Naive thymus-derived CD4-positive, alpha-beta T cell (primary cell): ENCODE results near the gene PRAC2. TPM values are rescaled to one million over a fixed set of nuclear protein-coding genes. Genes with fewer than 3 reads are reported as not detected.
A peak's percentile ranks its signal among the peaks of the same experiment; 100 is the strongest.

Experiments used
- ATAC-seq: fragments of 150-1000 bp; cut with Tn5 transposase; 2 replicates; pipeline ENCODE4 v1.10.0; 2021; ENCODE audit warnings: mild to moderate bottlenecking, moderate library complexity
- CTCF ChIA-PET: fragments of 350-600 bp; sonication (Branson Sonifier 250); formaldehyde crosslinking; loops from one replicate; lab custom pipeline; 2021; ENCODE audit warnings: antibody characterized with exemption; lab: Charles Lee
- POLR2A ChIA-PET: fragments of 350-600 bp; sonication (Branson Sonifier 250); formaldehyde crosslinking; loops from one replicate; lab custom pipeline; 2021; ENCODE audit warnings: antibody characterized with exemption, inconsistent platforms; lab: Charles Lee
- DNase-seq, 9 donors: peaks; one replicate each; pipeline versions ENCODE4 v3.0.0 to v3.0.0-alpha.2; 2020 to 2022; ENCODE audit warnings: mixed read lengths in 1 of 9
- H3K27ac ChIP-seq: one replicate; pipeline ENCODE4 v1.7.0; 2013; ENCODE audit warnings: mild to moderate bottlenecking, low read depth, low read length, moderate library complexity
- H3K27me3 ChIP-seq, 2 donors: one replicate each; pipeline ENCODE4 v1.7.0; 2013; ENCODE audit warnings: low read length in 2 of 2, mild to moderate bottlenecking in 2 of 2, moderate library complexity in 2 of 2; ENCODE audit not compliant: control insufficient read depth in 2 of 2, insufficient read depth in 2 of 2
- H3K36me3 ChIP-seq, 3 experiments: 1 replicate in 2 of 3; 2 replicates in 1 of 3; pipeline ENCODE4 v1.7.0; 2013; ENCODE audit warnings: low read length in 3 of 3, mild to moderate bottlenecking in 3 of 3, moderate library complexity in 1 of 3; ENCODE audit not compliant: insufficient read depth in 3 of 3, control insufficient read depth in 2 of 3
- H3K4me1 ChIP-seq, 2 donors: one replicate each; pipeline ENCODE4 v1.7.0; 2013; ENCODE audit warnings: low read length in 2 of 2, mild to moderate bottlenecking in 2 of 2, moderate library complexity in 1 of 2; ENCODE audit not compliant: control insufficient read depth in 2 of 2, insufficient read depth in 2 of 2
- H3K4me3 ChIP-seq: 2 replicates; pipeline ENCODE4 v1.7.0; 2013; ENCODE audit warnings: mild to moderate bottlenecking, low read length
- H3K9me3 ChIP-seq, 3 experiments: 1 replicate in 2 of 3; 2 replicates in 1 of 3; pipeline ENCODE4 v1.7.0; 2013; ENCODE audit warnings: low read length in 3 of 3; ENCODE audit not compliant: control insufficient read depth in 2 of 3
- H3K27ac Mint-ChIP-seq, 9 donors: one replicate each; pipeline ENCODE4 v1.8.0; 2020 to 2022; ENCODE audit warnings: mixed read lengths in 9 of 9, mild to moderate bottlenecking in 8 of 9, moderate library complexity in 5 of 9, inconsistent platforms in 2 of 9
- H3K27me3 Mint-ChIP-seq, 5 donors: one replicate each; pipeline ENCODE4 v1.8.0; 2021 to 2022; ENCODE audit warnings: mixed read lengths in 5 of 5, mild to moderate bottlenecking in 1 of 5
- H3K36me3 Mint-ChIP-seq, 5 donors: one replicate each; pipeline ENCODE4 v1.8.0; 2020 to 2022; ENCODE audit warnings: mixed read lengths in 5 of 5, mild to moderate bottlenecking in 3 of 5, inconsistent platforms in 1 of 5
- H3K4me1 Mint-ChIP-seq, 7 donors: one replicate each; pipeline ENCODE4 v1.8.0; 2020 to 2022; ENCODE audit warnings: mixed read lengths in 7 of 7, mild to moderate bottlenecking in 3 of 7, inconsistent platforms in 1 of 7
- H3K4me3 Mint-ChIP-seq, 10 donors: one replicate each; pipeline ENCODE4 v1.8.0; 2020 to 2022; ENCODE audit warnings: mild to moderate bottlenecking in 10 of 10, mixed read lengths in 10 of 10, moderate library complexity in 6 of 10, inconsistent platforms in 2 of 10
- H3K9me3 Mint-ChIP-seq, 11 donors: one replicate each; pipeline ENCODE4 v1.8.0; 2020 to 2022; ENCODE audit warnings: mixed read lengths in 11 of 11, mild to moderate bottlenecking in 4 of 11, inconsistent platforms in 1 of 11, moderate library complexity in 1 of 11
- intact Hi-C, 2 donors: fragments of 100-400 bp; cut with micrococcal nuclease; formaldehyde crosslinking; loops; one replicate each; pipeline ENCODE4 v1.15.1; 2023
- polyA plus RNA-seq, 2 donors: library from polyadenylated mRNA; unstranded; fragments of 300-500 nt; fragmentation: Illumina TruSeq; gene quantifications; one replicate each; pipeline ENCODE4 v1.2.3, GENCODE V29; 2021
- total RNA-seq, 6 experiments: library from RNA in 5 of 6; stranded (reverse) in 5 of 6; gene quantifications; 1 replicate in 5 of 6; 2 replicates in 1 of 6; pipeline ENCODE4 v1.2.3 and lab custom pipeline; 2021 to 2026

The PRAC2 gene
- total and polyA plus RNA-seq, 7 experiments from 2014 or later: not detected

DNA sequence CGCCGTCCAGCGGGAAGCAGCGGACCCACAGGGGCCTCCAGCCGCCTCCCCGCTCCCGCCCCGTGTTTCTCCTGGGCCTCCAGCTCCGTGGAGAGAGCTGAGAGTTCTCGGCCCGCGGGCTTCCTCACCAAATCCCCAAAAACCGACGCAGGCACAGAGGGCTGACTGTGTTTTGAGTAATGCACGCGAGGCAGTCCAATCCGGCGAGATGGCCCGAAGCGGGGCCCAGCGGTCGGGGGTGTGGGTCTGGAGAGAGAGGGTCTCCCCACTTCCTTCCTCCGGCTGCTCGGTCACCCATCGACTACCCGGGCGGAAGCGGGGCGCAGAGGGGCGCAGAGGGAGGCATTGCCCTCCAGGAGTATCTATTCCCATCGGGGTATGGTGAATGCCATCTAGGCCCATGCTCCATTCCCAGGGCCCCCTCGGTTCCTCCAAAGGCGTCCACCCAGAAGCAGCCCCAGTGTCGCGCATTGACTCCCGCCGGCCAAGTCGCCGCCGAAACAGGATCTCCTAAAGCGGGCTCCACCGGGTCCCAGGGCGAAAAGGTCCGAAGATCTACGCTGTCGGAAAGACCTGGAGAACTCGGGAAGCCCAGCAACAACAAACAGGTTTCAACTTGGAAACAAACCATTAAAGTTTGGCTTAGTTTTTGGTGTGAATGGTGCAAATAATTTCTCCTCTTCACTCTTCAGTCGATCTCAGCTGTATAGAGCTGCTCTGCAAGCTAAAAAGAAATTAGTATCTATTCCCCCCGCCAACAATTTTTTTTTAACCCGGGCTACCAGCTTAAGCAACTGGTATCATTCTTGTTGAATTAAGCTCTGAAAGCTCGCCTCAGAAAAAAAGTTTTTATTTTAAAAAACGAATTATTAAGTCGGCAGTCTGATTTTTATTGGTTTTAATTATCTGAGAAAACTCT lies 24.7 kb downstream of the PRAC2 start:
- intact Hi-C loops: loop anchor here in 1 of 2 donors (2.0 to 10.0 kb wide), 5 partner anchors 23 to 1217 kb away; partner anchors contain the start of genes DLX4, HOXB7, HOXB9 and IGF2BP1

DNA sequence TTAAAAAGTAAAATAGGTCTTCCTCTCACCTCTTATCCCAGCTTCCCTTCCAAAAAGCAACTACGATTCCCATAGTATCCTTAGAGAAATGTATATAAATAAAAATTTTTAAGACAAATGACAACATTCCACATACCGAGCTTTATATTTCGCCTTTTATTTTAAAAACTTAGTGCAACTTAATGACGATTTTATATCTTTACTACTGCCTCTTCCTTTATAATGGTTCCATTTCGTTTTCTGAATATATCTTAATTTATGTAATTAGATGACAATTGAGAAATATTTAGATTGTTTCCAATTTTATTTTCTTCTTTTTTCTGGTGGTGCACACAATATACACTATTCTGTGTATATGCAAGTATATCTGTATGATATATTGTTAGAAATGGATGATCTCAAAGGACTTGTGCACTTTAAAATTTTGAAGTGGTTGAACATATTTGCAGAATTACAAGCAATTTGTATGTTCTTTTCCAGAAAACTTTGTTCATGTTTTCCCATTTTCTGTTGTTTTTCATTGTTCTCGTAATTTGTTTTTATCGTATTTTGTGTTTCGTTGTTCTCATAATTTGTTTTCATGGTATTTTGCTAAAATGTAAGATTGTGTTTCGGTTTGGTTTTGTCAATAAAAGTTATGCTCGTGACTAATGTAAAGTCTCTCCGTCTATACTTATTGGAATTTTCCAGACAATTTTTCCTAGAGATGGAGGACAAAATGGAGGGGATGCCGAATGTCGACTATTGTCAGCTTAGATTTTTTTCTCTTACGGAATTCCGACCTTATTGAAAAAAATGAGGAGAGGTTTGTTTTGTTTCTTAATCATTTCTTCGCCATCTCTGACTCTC lies 26.0 kb downstream of the PRAC2 start:
- no peak overlapping the region for H3K27ac ChIP-seq
- peaks cover 49 to 90% of the 10 kb centered on the region in 2 donors for H3K27me3 ChIP-seq
- intact Hi-C loops: loop anchor here in 1 of 2 donors (2.0 to 10.0 kb wide), 5 partner anchors 24 to 1216 kb away; partner anchors contain the start of genes DLX4, HOXB7, HOXB9 and IGF2BP1
- H3K27ac Mint-ChIP-seq: peak overlapping the region in 3 of 9 donors; percentile 4 to 71 (median 58)
- no peaks in the 10 kb centered on the region for H3K9me3 ChIP-seq
- DNase-seq (no peak), ATAC-seq (no peak)
- ChIA-PET POLR2A (interaction anchor here (0.7 kb wide), 1 partner anchor 260 kb away, joined by 3 read pairs; no protein-coding TSS in a partner anchor), CTCF (interaction anchor here (0.7 kb wide), 1 partner anchor 130 kb away, joined by 3 read pairs; no protein-coding TSS in a partner anchor)
- H3K4me3 Mint-ChIP-seq: no peak overlapping the region
- no peaks in the 10 kb centered on the region for H3K36me3 ChIP-seq
- no peak overlapping the region for H3K4me3 ChIP-seq
- peaks cover 0 to 5% (median 0%) of the 10 kb centered on the region in 5 donors for H3K36me3 Mint-ChIP-seq
- H3K9me3 Mint-ChIP-seq: peaks cover 0 to 10% (median 6%) of the 10 kb centered on the region in 11 donors
- H3K4me1 Mint-ChIP-seq: peaks cover 9 to 22% (median 18%) of the 10 kb centered on the region in 7 donors
- peaks cover 0 to under 1% of the 10 kb centered on the region in 2 donors for H3K4me1 ChIP-seq
- peaks cover 83 to 97% (median 91%) of the 10 kb centered on the region in 5 donors for H3K27me3 Mint-ChIP-seq

More for the DNA sequence above, 24.7 kb downstream of the PRAC2 start:
- H3K9me3 Mint-ChIP-seq: peaks cover 0 to 10% (median 7%) of the 10 kb centered on the region in 11 donors
- ChIA-PET CTCF (interaction anchor here (0.6 kb wide), 1 partner anchor 67 kb away, joined by 3 read pairs; no protein-coding TSS in a partner anchor), POLR2A (interaction anchor here (0.7 kb wide), 1 partner anchor 427 kb away, joined by 3 read pairs; no protein-coding TSS in a partner anchor)
- no peaks in the 10 kb centered on the region for H3K36me3 ChIP-seq
- no peaks in the 10 kb centered on the region for H3K9me3 ChIP-seq
- H3K4me3 ChIP-seq: no peak overlapping the region
- H3K4me1 ChIP-seq: no peaks in the 10 kb centered on the region
- H3K27me3 ChIP-seq: peaks cover 40 to 82% of the 10 kb centered on the region in 2 donors
- DNase-seq: no peak
- peaks cover 0 to 5% (median 0%) of the 10 kb centered on the region in 5 donors for H3K36me3 Mint-ChIP-seq
- peaks cover 5 to 14% (median 9%) of the 10 kb centered on the region in 7 donors for H3K4me1 Mint-ChIP-seq
- H3K27ac ChIP-seq: no peak overlapping the region
- no peak for ATAC-seq
- H3K27ac Mint-ChIP-seq: peak overlapping the region in 2 of 9 donors; percentile 12 to 31
- H3K4me3 Mint-ChIP-seq: no peak overlapping the region
- peaks cover 83 to 98% (median 92%) of the 10 kb centered on the region in 5 donors for H3K27me3 Mint-ChIP-seq

DNA sequence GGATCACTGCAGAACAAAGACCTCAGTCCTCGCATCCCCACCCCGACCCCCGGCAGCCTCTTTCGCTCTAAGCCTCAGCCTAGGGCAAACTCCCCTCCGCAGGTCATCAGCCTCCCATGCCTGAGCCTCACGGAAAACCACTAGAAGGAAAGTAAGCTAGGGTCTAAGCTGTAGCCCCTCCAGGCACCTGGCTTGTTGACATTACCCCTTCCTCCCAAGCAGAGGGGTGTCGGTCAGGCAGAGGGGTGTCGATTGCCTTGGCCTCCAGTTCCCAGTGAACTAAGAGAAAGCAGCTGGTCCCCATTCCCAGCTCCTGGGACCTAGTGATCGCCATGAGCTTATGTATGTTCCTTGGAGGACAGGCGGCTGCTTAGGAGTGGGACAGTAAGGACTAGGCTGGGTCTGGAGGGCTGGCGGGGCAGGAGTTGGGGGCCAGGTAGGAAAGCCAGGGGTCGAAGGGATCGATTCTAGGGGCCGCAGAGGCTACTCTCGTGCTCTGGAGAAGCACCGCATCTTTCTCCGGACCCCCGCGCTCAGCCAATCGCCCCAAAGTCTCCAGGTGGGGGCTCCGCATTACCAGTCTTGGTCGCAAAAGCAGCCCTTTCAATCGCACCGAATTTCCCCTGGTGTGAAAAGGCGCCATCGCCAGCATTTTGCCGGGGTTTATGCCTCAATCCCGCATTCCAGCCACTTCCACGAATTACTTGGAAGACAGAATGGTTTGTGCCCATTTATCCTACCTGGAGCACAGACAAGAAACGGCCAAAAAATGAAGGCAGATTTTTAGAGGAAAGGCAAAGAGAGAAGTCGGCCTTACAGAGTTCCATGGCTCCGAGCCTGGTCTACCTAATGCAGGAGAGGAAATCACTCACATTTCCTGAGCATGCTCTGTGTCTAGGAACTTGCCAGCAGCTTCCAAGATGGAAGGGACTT lies 26.9 kb downstream of the PRAC2 start:
- ATAC-seq: no peak
- no peaks in the 10 kb centered on the region for H3K36me3 ChIP-seq
- no peak overlapping the region for H3K27ac ChIP-seq
- H3K27me3 ChIP-seq: peaks cover 46 to 95% of the 10 kb centered on the region in 2 donors
- H3K4me1 ChIP-seq: peaks cover 5 to 10% of the 10 kb centered on the region in 2 donors
- no peak overlapping the region for H3K4me3 Mint-ChIP-seq
- peaks cover 0 to 10% (median 6%) of the 10 kb centered on the region in 11 donors for H3K9me3 Mint-ChIP-seq
- H3K36me3 Mint-ChIP-seq: peaks cover 0 to 5% (median 0%) of the 10 kb centered on the region in 5 donors
- peak overlapping the region in 3 of 9 donors; percentile 4 to 71 (median 58) for H3K27ac Mint-ChIP-seq
- POLR2A ChIA-PET: no interaction called here
- H3K4me1 Mint-ChIP-seq: peaks cover 12 to 29% (median 25%) of the 10 kb centered on the region in 7 donors
- DNase-seq: no peak
- intact Hi-C loops: loop anchor here in 1 of 2 donors (2.0 to 10.0 kb wide), 5 partner anchors 25 to 1215 kb away; partner anchors contain the start of genes DLX4, HOXB7, HOXB9 and IGF2BP1
- no peaks in the 10 kb centered on the region for H3K9me3 ChIP-seq
- CTCF ChIA-PET: interaction anchor here (1.1 kb wide), 1 partner anchor 42 kb away, joined by 3 read pairs; no protein-coding TSS in a partner anchor
- no peak overlapping the region for H3K4me3 ChIP-seq
- peaks cover 82 to 95% (median 91%) of the 10 kb centered on the region in 5 donors for H3K27me3 Mint-ChIP-seq

DNA sequence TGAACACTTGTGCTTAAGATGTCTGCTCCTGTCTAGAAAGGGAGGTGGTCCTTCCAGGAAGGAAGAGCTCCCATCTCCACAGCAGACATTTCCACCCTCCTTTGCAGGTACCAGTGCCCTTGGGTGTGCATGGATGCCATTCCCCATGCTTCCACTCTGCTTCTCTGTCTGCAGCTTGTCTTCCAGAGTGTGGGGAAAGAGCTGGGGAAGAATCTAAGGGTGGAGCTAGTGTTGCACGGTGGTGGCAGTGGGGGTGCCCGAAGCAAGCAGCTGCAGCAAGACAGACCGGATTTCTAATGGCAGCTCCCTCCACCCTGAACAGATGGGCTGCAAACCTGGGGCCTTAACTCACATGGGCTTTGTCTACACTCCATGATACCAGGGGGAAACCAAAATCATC lies 28.2 kb downstream of the PRAC2 start:
- Mint-ChIP-seq H3K4me3 (no peak overlapping the region), H3K27ac (no peak overlapping the region), H3K36me3 (peaks cover 0 to 5% (median 0%) of the 10 kb centered on the region in 5 donors), H3K4me1 (peaks cover 12 to 29% (median 25%) of the 10 kb centered on the region in 7 donors), H3K9me3 (peaks cover 0 to 9% (median 6%) of the 10 kb centered on the region in 11 donors), H3K27me3 (peaks cover 82 to 95% (median 91%) of the 10 kb centered on the region in 5 donors)
- ATAC-seq (no peak), DNase-seq (no peak)
- ChIA-PET CTCF (interaction anchor here (0.9 to 1.1 kb wide), 2 partner anchors 43 to 128 kb away, joined by 3 to 4 read pairs; no protein-coding TSS in a partner anchor), POLR2A (no interaction called here)
- no peaks in the 10 kb centered on the region for H3K9me3 ChIP-seq
- intact Hi-C loops: no loop called here
- H3K4me1 ChIP-seq: peaks cover 5 to 13% of the 10 kb centered on the region in 2 donors
- peaks cover 35 to 95% of the 10 kb centered on the region in 2 donors for H3K27me3 ChIP-seq
- no peaks in the 10 kb centered on the region for H3K36me3 ChIP-seq
- no peak overlapping the region for H3K27ac ChIP-seq
- no peak overlapping the region for H3K4me3 ChIP-seq

DNA sequence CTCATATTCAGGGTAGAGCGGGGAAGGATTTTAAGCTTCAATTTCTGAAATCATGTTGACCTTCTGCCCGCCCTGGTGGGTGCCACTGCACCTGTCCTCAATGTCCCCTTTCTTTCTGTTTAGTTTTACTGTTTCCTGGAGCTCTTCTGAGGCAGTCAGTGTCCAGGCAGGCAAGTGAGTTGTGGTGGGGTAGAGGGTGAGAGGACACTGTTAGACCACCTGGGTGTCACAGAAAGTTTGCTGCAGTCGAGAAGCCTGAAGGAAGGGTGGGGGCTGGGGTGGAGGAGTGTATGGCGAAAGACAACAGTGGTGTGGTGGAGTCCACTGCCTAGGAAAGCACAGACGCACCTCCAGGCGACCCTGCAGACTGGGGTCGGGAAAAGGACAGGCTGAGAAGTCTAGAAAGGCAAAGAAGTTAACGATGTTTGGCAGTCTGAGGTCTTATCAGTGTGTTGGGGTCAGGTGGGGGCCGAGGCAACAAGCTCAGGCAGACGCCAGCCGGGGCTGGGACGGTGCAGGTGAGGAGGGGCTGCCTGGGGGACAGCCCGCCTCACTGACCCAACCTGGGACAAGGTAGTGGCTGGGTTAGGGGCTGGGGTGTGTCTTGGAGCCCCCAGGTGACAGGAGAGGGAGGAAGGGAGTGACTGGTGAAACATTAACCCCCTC lies 28.9 kb downstream of the PRAC2 start:
- Histone ChIP-seq H3K36me3 (no peaks in the 10 kb centered on the region), H3K27ac (no peak overlapping the region), H3K4me3 (no peak overlapping the region), H3K4me1 (peaks cover 5 to 13% of the 10 kb centered on the region in 2 donors), H3K9me3 (no peaks in the 10 kb centered on the region), H3K27me3 (peaks cover 34 to 89% of the 10 kb centered on the region in 2 donors)
- Mint-ChIP-seq H3K4me1 (peaks cover 8 to 25% (median 21%) of the 10 kb centered on the region in 7 donors), H3K36me3 (peaks cover 0 to 5% (median 0%) of the 10 kb centered on the region in 5 donors), H3K4me3 (peak overlapping the region in 1 of 10 donors; percentile 31), H3K9me3 (peaks cover 0 to 9% (median 5%) of the 10 kb centered on the region in 11 donors), H3K27ac (no peak overlapping the region), H3K27me3 (peaks cover 82 to 94% (median 90%) of the 10 kb centered on the region in 5 donors)
- ATAC-seq: no peak
- ChIA-PET CTCF (interaction anchor here (0.9 kb wide), 1 partner anchor 128 kb away, joined by 4 read pairs; no protein-coding TSS in a partner anchor), POLR2A (no interaction called here)
- DNase-seq: no peak
- intact Hi-C loops: no loop called here
